Osteocyte (in vitro differentiated cells): Measurements from ENCODE around the gene KRT83. TPM values are rescaled to one million over a fixed set of nuclear protein-coding genes. Genes with fewer than 3 reads are reported as not detected.

ENCODE experiments used
- DNase-seq: peaks from one replicate; pipeline ENCODE4 v3.0.0; 2021; ENCODE audit warnings: mixed read lengths; ENCODE audit not compliant: unreplicated experiment; ENCODE audit errors: extremely low spot score
- H3K27ac Mint-ChIP-seq: one replicate; pipeline ENCODE4 v1.8.0; 2021; ENCODE audit warnings: mild to moderate bottlenecking, mixed read lengths; ENCODE audit not compliant: unreplicated experiment
- H3K27me3 Mint-ChIP-seq: one replicate; pipeline ENCODE4 v1.8.0; 2021; ENCODE audit warnings: mixed read lengths; ENCODE audit not compliant: unreplicated experiment
- H3K36me3 Mint-ChIP-seq: one replicate; pipeline ENCODE4 v1.8.0; 2021; ENCODE audit warnings: mixed read lengths; ENCODE audit not compliant: unreplicated experiment
- H3K4me1 Mint-ChIP-seq: one replicate; pipeline ENCODE4 v1.8.0; 2021; ENCODE audit warnings: mixed read lengths; ENCODE audit not compliant: unreplicated experiment
- H3K4me3 Mint-ChIP-seq: one replicate; pipeline ENCODE4 v1.8.0; 2021; ENCODE audit warnings: mild to moderate bottlenecking, moderate library complexity, mixed read lengths; ENCODE audit not compliant: unreplicated experiment
- H3K9me3 Mint-ChIP-seq: one replicate; pipeline ENCODE4 v1.8.0; 2021; ENCODE audit warnings: mixed read lengths; ENCODE audit not compliant: unreplicated experiment
- total RNA-seq: library from RNA; stranded (reverse); gene quantifications from 2 replicates; pipeline ENCODE4 v1.2.1, GENCODE V29; 2021
- TF ChIP-seq, protein P1 (sequence below): fragments of 200-600 bp; sonication (generic); IDR thresholded peaks from 2 replicates; pipeline ENCODE4 v1.5.0; 2021; ENCODE audit warnings: antibody characterized with exemption, mild to moderate bottlenecking, moderate library complexity

Gene KRT83
- total RNA-seq, 1 donor from 2014 or later: not detected

DNA sequence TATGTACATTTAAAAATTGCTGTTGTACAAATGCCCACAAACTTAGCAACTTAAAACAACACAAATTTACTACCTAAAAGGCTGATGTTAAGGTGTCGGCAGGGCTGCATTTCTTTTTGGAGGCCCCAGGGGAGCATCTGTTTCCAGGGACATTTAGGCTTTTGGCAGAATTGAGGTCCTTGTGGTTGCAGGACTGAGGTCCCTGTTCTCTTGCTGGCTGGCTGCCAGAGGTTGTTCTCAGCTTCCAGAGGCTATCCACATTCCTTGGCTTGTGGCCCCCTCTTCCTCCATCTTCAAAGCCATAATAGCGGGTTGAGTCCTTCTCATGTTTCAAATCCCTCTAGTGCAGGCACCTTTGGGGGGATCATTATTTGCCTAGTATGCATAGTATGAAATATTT, 22.4 kb upstream of the KRT83 start:
- TF ChIP-seq, protein P1, sequence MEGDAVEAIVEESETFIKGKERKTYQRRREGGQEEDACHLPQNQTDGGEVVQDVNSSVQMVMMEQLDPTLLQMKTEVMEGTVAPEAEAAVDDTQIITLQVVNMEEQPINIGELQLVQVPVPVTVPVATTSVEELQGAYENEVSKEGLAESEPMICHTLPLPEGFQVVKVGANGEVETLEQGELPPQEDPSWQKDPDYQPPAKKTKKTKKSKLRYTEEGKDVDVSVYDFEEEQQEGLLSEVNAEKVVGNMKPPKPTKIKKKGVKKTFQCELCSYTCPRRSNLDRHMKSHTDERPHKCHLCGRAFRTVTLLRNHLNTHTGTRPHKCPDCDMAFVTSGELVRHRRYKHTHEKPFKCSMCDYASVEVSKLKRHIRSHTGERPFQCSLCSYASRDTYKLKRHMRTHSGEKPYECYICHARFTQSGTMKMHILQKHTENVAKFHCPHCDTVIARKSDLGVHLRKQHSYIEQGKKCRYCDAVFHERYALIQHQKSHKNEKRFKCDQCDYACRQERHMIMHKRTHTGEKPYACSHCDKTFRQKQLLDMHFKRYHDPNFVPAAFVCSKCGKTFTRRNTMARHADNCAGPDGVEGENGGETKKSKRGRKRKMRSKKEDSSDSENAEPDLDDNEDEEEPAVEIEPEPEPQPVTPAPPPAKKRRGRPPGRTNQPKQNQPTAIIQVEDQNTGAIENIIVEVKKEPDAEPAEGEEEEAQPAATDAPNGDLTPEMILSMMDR: no peak
- no peaks in the 10 kb centered on the region for H3K36me3 Mint-ChIP-seq
- H3K27me3 Mint-ChIP-seq: peaks cover 40% of the 10 kb centered on the region
- no peak overlapping the region for H3K4me3 Mint-ChIP-seq
- no peak for DNase-seq
- no peaks in the 10 kb centered on the region for H3K4me1 Mint-ChIP-seq
- no peak overlapping the region for H3K27ac Mint-ChIP-seq
- peaks cover 8% of the 10 kb centered on the region for H3K9me3 Mint-ChIP-seq

DNA sequence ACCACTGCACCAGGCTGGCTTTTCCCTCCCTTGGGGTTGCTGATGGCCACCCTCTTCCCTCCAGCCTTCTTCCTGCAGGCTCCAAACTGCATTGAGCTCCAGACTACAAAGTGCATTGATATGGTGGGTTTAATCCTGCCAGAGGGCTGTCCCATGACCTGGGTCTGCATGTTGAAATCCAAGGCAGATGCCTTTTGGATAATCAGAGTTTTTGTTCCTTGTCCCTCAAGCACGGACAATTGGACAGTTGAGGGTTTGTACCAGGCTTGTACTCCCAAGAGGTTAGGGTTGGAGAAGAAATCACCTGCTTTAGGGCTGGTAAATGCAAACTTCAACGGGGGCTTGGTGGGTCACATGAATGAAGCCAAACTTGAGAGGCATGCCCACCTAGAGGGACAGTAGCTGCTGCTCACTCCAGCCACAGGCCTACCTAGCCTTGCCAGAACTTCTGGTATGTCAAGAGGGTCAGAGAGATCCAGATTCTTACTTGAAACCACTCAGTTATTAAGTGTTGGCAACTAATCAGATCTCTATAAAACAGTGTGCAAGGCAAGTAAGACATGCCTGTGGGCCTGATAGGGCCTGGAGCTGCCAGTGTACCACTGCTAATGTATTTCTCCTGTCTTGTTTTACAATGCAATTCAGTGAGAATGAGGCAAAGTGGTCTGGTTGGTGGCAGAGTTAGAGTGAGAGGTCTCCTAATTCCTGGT, 21.7 kb upstream of the KRT83 start:
- Mint-ChIP-seq H3K9me3 (peaks cover 8% of the 10 kb centered on the region), H3K27me3 (peaks cover 38% of the 10 kb centered on the region), H3K36me3 (no peaks in the 10 kb centered on the region), H3K27ac (no peak overlapping the region), H3K4me1 (no peaks in the 10 kb centered on the region), H3K4me3 (no peak overlapping the region)
- no peak for DNase-seq
- TF ChIP-seq, protein P1: no peak

DNA sequence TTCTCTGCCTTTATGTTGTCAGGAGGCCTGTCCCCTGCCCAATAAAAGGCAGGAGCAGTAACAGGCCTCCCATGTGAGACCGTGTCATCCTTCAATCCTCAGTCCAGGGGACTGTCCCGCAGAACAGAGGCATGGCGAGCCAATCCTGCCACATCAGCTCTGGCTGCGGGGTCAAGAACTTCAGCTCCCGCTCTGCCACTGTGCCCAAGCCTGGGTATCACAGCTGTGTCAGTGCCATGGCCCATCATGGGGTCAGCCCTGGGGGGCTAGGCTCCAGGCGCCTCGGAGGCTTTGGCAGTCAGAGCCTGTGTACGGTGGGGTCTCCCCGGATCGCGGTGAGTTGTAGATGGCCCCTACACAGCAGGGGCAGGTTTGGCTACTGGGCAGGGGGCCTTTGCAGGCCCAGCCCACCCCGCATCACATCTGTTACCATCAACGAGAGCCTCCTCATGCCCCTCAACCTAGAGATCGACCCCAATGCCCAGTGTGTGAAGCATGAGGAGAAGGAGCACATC, 19.9 kb upstream of the KRT83 start:
- DNase-seq: no peak
- H3K27me3 Mint-ChIP-seq: peaks cover 35% of the 10 kb centered on the region
- H3K27ac Mint-ChIP-seq: no peak overlapping the region
- H3K9me3 Mint-ChIP-seq: peaks cover 8% of the 10 kb centered on the region
- H3K36me3 Mint-ChIP-seq: no peaks in the 10 kb centered on the region
- H3K4me3 Mint-ChIP-seq: no peak overlapping the region
- TF ChIP-seq, protein P1: no peak
- H3K4me1 Mint-ChIP-seq: peaks cover 2% of the 10 kb centered on the region

DNA sequence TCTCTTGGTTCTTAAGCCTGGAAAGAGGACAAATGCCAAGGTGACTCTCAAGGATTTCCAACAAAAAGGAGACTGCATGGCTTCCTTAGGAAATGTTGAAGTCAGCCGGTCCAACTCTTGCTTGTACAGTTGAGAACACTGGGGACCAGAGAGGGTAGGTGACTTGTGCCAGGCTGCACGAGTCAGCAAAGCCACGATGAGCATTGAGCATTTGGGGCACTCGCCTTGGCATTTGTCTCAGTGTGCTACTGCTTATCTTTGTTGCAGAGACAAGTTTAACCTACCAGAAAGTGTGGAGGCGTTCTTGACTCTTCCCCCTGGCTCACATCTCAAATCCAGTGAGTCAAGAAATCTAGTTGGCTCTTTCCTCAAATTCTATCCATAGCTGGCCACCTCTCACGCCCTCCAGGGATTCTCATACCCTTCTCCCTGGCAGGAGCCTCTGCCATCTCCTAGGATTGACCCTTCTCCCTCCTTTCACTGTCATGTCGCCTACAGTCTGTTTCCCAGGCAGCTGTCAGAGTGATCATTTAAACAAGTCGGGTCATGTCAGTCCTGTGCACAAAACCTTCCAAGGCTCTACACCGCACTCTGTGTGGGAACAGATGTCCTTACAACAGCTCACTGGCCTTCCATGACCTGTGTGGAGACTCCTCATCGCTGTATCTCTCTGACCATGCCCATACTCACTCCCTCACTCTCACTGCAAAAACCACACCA, 17.2 kb upstream of the KRT83 start:
- H3K36me3 Mint-ChIP-seq: no peaks in the 10 kb centered on the region
- no peak overlapping the region for H3K4me3 Mint-ChIP-seq
- H3K27me3 Mint-ChIP-seq: peaks cover 39% of the 10 kb centered on the region
- H3K9me3 Mint-ChIP-seq: peaks cover 4% of the 10 kb centered on the region
- peaks cover 6% of the 10 kb centered on the region for H3K4me1 Mint-ChIP-seq
- DNase-seq: no peak
- TF ChIP-seq, protein P1: no peak
- H3K27ac Mint-ChIP-seq: no peak overlapping the region

DNA sequence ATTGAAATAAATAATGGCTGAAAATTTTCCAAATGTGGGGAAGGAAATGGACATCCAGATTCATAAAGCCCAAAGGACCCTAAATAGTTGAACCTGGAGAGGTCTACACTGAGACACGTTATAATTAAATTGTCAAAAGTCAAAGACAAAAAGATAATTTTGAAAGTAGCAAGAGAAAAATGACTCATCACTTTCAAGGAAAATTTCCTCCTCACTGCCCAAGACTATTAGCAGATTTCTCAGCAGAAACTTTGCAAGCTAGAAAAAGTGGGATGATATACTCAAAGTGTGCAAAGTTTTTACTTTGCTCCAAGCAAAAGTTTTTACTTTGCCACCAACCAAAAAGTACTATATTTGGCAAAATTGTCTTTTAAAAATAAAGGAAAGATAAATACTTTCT, 15.9 kb upstream of the KRT83 start:
- Mint-ChIP-seq H3K27me3 (peaks cover 35% of the 10 kb centered on the region), H3K36me3 (no peaks in the 10 kb centered on the region), H3K4me3 (no peak overlapping the region), H3K4me1 (peaks cover 6% of the 10 kb centered on the region), H3K9me3 (no peaks in the 10 kb centered on the region), H3K27ac (no peak overlapping the region)
- no peak for DNase-seq
- TF ChIP-seq, protein P1: no peak
